ENCODE data around the gene URB2.
"Not testable (repeated sequence)": the region's sequence is repeated elsewhere in the genome, so short reads cannot be mapped to it uniquely, and the experiment has no call there.

URB2 gene

DNA sequence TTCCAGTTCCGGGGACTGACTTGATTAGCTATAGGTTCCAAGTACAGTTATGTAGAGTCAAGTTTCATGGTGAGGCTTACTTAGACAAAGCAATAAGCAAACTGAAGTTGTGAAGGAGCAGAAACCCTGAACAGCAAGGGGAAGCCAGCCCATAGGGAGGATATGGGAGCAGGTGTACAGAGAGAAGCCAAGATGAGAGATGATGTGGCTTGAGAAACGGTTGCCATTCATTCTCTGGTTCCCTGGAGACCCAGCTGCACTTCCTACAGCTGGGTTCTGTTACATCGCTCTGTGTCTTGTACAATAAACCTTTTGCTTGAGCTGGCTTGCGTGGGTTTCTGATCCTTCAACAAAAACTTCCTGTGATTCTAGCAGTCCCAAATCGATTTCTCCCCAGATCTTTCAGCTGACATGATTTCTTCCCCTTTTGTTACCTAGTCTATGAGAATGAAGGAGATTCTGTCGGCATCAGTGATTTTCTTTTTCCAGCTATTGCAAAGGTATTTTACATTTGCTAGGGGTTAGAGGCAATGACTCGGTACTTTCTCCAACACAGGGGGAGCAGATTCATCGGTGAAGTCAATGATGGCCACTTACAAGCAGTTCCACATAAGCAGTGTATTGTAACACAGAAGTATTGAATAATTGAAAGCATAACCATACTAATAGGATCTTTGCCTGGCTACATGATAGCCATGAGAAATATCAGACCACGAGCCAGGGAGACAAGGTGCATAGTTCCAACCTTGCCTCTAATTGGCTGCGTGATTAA, 67.3 kb downstream of the URB2 start:
- no peak for DNase-seq (ENCODE audit: low read depth)

- no peak for DNase-seq (ENCODE audit: low read depth)
These were observed 68.1 kb downstream of the URB2 start for GRCh38 chr1:229694053-229694693.

GRCh38 chr1:229696385-229696784, 70.3 kb downstream of the URB2 start:
- DNase-seq (ENCODE audit: low read depth) = no peak

GRCh38 chr1:229699613-229700267, 73.7 kb downstream of the URB2 start:
- no peak for DNase-seq (ENCODE audit: low read depth)

GRCh38 chr1:229704157-229704556, 78.1 kb downstream of the URB2 start:
- no peak for DNase-seq (ENCODE audit: low read depth)

GRCh38 chr1:229705152-229705551, 79.1 kb downstream of the URB2 start:
- DNase-seq (ENCODE audit: low read depth) = not testable (repeated sequence)

DNA sequence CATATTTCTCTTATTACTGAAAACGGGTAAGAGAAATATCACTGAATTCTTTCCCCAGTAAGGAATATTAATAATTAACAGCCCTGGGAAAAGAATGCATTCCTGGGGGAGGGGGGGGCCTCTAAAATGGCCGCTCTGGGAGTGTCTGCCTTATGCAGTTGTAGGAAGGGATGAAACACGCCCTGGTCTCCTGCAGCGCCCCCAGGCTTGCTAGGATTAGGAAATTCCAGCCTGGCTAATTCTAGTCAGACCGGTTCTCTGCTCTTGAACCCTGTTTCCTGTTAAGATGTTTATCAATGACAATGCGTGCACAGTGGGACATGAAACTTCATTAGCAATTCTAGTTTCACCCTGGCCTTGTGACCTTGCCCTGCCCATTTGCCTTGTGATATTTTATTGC, 81.1 kb downstream of the URB2 start:
- DNase-seq (ENCODE audit: low read depth) = not testable (repeated sequence)

- no peak for DNase-seq (ENCODE audit: low read depth)
These were observed 83.5 kb downstream of the URB2 start for GRCh38 chr1:229709500-229710013.

All from stimulated activated CD4-positive, alpha-beta T cell treated with anti-CD3 and anti-CD28 coated beads, Interleukin-2, amount 100 ng/mL, for 4 hours (primary cell).